ENCODE results near the gene ASPM. TPM values are rescaled to one million over a fixed set of nuclear protein-coding genes. Genes with fewer than 3 reads are reported as not detected.
"Not testable (repeated sequence)": the region's sequence is repeated elsewhere in the genome, so short reads cannot be mapped to it uniquely, and the experiment has no call there.

ASPM gene
- total and polyA plus RNA-seq, 2 donors (not counting 1 experiment from before 2014, with no cell fraction given), result 0.13 to 0.27 TPM

GRCh38 chr1:197100677-197101076 lies 45.8 kb downstream of the ASPM start:
- no peaks in the 10 kb centered on the region for H3K4me1 Mint-ChIP-seq
- POLR2A ChIA-PET, result no interaction called here
- no peaks in the 10 kb centered on the region for H3K9me3 ChIP-seq (ENCODE audit: control extremely low read depth in 1 of 3, control insufficient read depth in 2 of 3, insufficient read depth in 1 of 3, low read length in 2 of 3)
- H3K27me3 ChIP-seq (replicated peaks in 1 of 4; ENCODE audit: control extremely low read depth in 1 of 4, control insufficient read depth in 3 of 4, insufficient read depth in 4 of 4, low read length in 3 of 4), result no peaks in the 10 kb centered on the region
- H3K4me2 ChIP-seq (replicated peaks; ENCODE audit: low read depth, low read length, poor library complexity, severe bottlenecking), result no peak overlapping the region
- H4K20me1 ChIP-seq (ENCODE audit: control insufficient read depth, insufficient read depth, low read length, poor library complexity, severe bottlenecking), result no peaks in the 10 kb centered on the region
- no peak overlapping the region for H3K27ac Mint-ChIP-seq
- ATAC-seq (ENCODE audit: low read depth), result no peak
- H2AFZ ChIP-seq (ENCODE audit: insufficient read depth, low read depth, low read length, poor library complexity, severe bottlenecking), result no peak overlapping the region
- no peaks in the 10 kb centered on the region for H3K27me3 Mint-ChIP-seq
- no peak for DNase-seq
- H3K4me3 ChIP-seq (ENCODE audit: control extremely low read depth in 1 of 5, extremely low read depth in 1 of 5, insufficient read depth in 1 of 5, low read depth in 2 of 5, low read length in 4 of 5), result no peak overlapping the region
- intact Hi-C loops (cut with micrococcal nuclease), result no loop called here
- H3K9ac ChIP-seq (ENCODE audit: low read length), result no peak overlapping the region
- TF ChIP-seq CTCF (IDR thresholded peaks at IDR 0.05) (no peak), EZH2 (IDR thresholded peaks at IDR 0.05; ENCODE audit: borderline replicate concordance, insufficient read depth, low read depth, low read length, poor library complexity, severe bottlenecking) (no peak)
- H3K27ac ChIP-seq (ENCODE audit: low read length in 2 of 2), result no peak overlapping the region
- WGBS (ENCODE audit: insufficient coverage), result 100% methylated on average over 3 of the region's 3 CpGs
- CTCF ChIA-PET, result no interaction called here
- no peak overlapping the region for H3K4me3 Mint-ChIP-seq
- no peaks in the 10 kb centered on the region for H3K79me2 ChIP-seq (ENCODE audit: control insufficient read depth, insufficient read depth, low read length)
- no peaks in the 10 kb centered on the region for H3K4me1 ChIP-seq (ENCODE audit: control insufficient read depth in 2 of 2, insufficient read depth in 2 of 2, low read length in 2 of 2)
- H3K36me3 ChIP-seq (replicated peaks in 1 of 2; ENCODE audit: control extremely low read depth in 1 of 2, control insufficient read depth in 1 of 2, extremely low read depth in 1 of 2, insufficient read depth in 2 of 2, low read length in 1 of 2), result peaks cover 0 to 6% of the 10 kb centered on the region in 2 experiments
- H3K9me3 Mint-ChIP-seq (ENCODE audit: insufficient read depth), result no peaks in the 10 kb centered on the region

GRCh38 chr1:197099444-197099843 lies 47.0 kb downstream of the ASPM start:
- POLR2A ChIA-PET, result no interaction called here

GRCh38 chr1:197096971-197097370 lies 49.5 kb downstream of the ASPM start:
- intact Hi-C loops (cut with micrococcal nuclease); DNase-seq; H3K36me3 ChIP-seq (replicated peaks in 1 of 2; ENCODE audit: control extremely low read depth in 1 of 2, control insufficient read depth in 1 of 2, extremely low read depth in 1 of 2, insufficient read depth in 2 of 2, low read length in 1 of 2); H3K4me2 ChIP-seq (replicated peaks; ENCODE audit: low read depth, low read length, poor library complexity, severe bottlenecking); H3K27ac Mint-ChIP-seq; H3K27me3 Mint-ChIP-seq; H3K27ac ChIP-seq (ENCODE audit: low read length in 2 of 2); H3K79me2 ChIP-seq (ENCODE audit: control insufficient read depth, insufficient read depth, low read length); H2AFZ ChIP-seq (ENCODE audit: insufficient read depth, low read depth, low read length, poor library complexity, severe bottlenecking); H3K9me3 ChIP-seq (ENCODE audit: control extremely low read depth in 1 of 3, control insufficient read depth in 2 of 3, insufficient read depth in 1 of 3, low read length in 2 of 3); H3K4me3 Mint-ChIP-seq; H3K9ac ChIP-seq (ENCODE audit: low read length); ATAC-seq (ENCODE audit: low read depth); POLR2A ChIA-PET; H4K20me1 ChIP-seq (ENCODE audit: control insufficient read depth, insufficient read depth, low read length, poor library complexity, severe bottlenecking); H3K27me3 ChIP-seq (replicated peaks in 1 of 4; ENCODE audit: control extremely low read depth in 1 of 4, control insufficient read depth in 3 of 4, insufficient read depth in 4 of 4, low read length in 3 of 4); H3K4me1 Mint-ChIP-seq; H3K4me3 ChIP-seq (ENCODE audit: control extremely low read depth in 1 of 5, extremely low read depth in 1 of 5, insufficient read depth in 1 of 5, low read depth in 2 of 5, low read length in 4 of 5); H3K4me1 ChIP-seq (ENCODE audit: control insufficient read depth in 2 of 2, insufficient read depth in 2 of 2, low read length in 2 of 2); H3K9me3 Mint-ChIP-seq (ENCODE audit: insufficient read depth): not testable (repeated sequence)
- 100% methylated on average over 2 of the region's 2 CpGs for WGBS (ENCODE audit: insufficient coverage)
- CTCF ChIA-PET, result interaction anchor here (0.5 kb wide), 1 partner anchor 139 kb away, joined by 3 read pairs; no protein-coding TSS in a partner anchor

More at GRCh38 chr1:197099444-197099843, 47.0 kb downstream of the ASPM start:
- ATAC-seq (ENCODE audit: low read depth) (no peak), DNase-seq (no peak)
- H2AFZ ChIP-seq (ENCODE audit: insufficient read depth, low read depth, low read length, poor library complexity, severe bottlenecking), result no peak overlapping the region
- H3K9ac ChIP-seq (ENCODE audit: low read length), result no peak overlapping the region
- Mint-ChIP-seq H3K9me3 (ENCODE audit: insufficient read depth) (no peaks in the 10 kb centered on the region), H3K4me3 (no peak overlapping the region), H3K4me1 (no peaks in the 10 kb centered on the region), H3K27me3 (no peaks in the 10 kb centered on the region), H3K27ac (no peak overlapping the region)
- no peaks in the 10 kb centered on the region for H3K27me3 ChIP-seq (replicated peaks in 1 of 4; ENCODE audit: control extremely low read depth in 1 of 4, control insufficient read depth in 3 of 4, insufficient read depth in 4 of 4, low read length in 3 of 4)
- no peak overlapping the region for H3K4me3 ChIP-seq (ENCODE audit: control extremely low read depth in 1 of 5, extremely low read depth in 1 of 5, insufficient read depth in 1 of 5, low read depth in 2 of 5, low read length in 4 of 5)
- no peaks in the 10 kb centered on the region for H3K9me3 ChIP-seq (ENCODE audit: control extremely low read depth in 1 of 3, control insufficient read depth in 2 of 3, insufficient read depth in 1 of 3, low read length in 2 of 3)
- no peak for TF ChIP-seq EZH2 (IDR thresholded peaks at IDR 0.05; ENCODE audit: borderline replicate concordance, insufficient read depth, low read depth, low read length, poor library complexity, severe bottlenecking)
- TF ChIP-seq CTCF (IDR thresholded peaks at IDR 0.05), result no peak
- H3K27ac ChIP-seq (ENCODE audit: low read length in 2 of 2), result no peak overlapping the region
- intact Hi-C loops (cut with micrococcal nuclease), result no loop called here
- CTCF ChIA-PET, result no interaction called here
- H3K36me3 ChIP-seq (replicated peaks in 1 of 2; ENCODE audit: control extremely low read depth in 1 of 2, control insufficient read depth in 1 of 2, extremely low read depth in 1 of 2, insufficient read depth in 2 of 2, low read length in 1 of 2), result peaks cover 0 to 4% of the 10 kb centered on the region in 2 experiments
- no peak overlapping the region for H3K4me2 ChIP-seq (replicated peaks; ENCODE audit: low read depth, low read length, poor library complexity, severe bottlenecking)
- H3K79me2 ChIP-seq (ENCODE audit: control insufficient read depth, insufficient read depth, low read length), result no peaks in the 10 kb centered on the region
- H4K20me1 ChIP-seq (ENCODE audit: control insufficient read depth, insufficient read depth, low read length, poor library complexity, severe bottlenecking), result no peaks in the 10 kb centered on the region
- no peaks in the 10 kb centered on the region for H3K4me1 ChIP-seq (ENCODE audit: control insufficient read depth in 2 of 2, insufficient read depth in 2 of 2, low read length in 2 of 2)

All from B cell (primary cell).